ENCODE results near the gene FGF23.
"Not testable (repeated sequence)": the region's sequence is repeated elsewhere in the genome, so short reads cannot be mapped to it uniquely, and the experiment has no call there.

FGF23 gene

DNA sequence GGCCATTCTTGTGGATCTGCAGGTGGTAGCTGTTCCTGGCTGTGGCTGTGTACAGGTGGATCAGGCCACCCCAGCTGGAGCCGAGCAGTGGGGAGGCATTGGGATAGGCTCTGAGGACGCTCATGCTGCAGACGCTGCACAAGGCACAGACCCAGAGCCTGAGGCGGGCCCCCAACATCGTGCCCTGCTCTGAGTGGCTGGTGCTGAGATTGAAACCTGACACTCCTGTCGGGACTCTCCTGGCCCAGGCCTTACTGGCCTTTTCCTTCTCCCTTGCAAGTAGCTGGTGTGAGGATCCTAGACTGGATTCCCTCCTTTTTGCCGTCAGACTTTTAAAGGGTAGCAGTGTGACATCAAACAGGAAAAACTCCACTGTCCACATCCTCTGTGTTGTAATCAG lies at the start of gene FGF23:
FGF23 (minus strand) TSS at position 308 of the 400 bp plus-strand sequence; CDS start at position 178, 130 bp downstream.
- no peak for DNase-seq

DNA sequence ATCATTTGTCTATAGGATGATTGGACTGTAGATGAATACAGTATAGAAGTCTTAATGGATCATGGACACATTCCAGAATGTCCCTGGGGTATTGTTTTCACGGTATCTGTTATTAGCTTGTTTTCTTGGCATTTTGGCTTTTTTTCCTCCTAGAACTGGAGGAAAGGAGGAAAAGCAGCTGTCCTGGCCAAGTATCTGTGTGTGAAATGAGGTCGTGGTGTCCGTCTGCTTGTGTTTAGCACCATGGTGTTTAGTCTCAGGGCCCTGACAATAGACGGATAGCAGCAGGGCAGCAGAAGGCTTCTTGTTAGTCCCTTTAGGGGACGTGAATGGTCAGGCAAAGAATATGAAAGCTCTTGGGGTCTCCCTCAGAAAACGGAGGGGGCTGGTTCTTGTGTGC lies 44.9 kb upstream of the FGF23 start:
- DNase-seq, result no peak

- no peak for DNase-seq
Observed at GRCh38 chr12:4423528-4424195, 44.1 kb upstream of the FGF23 start.

DNA sequence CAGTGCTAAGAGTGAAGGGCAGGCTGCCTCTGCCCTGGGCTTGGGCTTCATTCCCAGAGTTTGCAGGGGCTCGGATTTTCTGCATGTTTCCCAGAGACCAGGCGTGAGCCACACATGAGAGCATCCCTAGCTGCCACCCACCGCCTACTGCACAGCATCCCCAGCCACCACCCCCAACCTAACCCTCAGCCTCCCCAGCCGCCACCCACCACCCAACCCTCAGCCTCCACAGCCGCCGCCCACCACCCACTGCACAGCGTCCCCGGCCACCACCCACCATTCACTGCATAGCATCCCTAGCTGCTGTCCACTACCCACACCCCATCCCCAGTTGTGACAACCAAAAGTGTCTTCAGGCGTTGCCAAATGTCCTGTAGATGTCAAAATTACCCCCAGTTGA lies 43.5 kb upstream of the FGF23 start:
- DNase-seq, result no peak

GRCh38 chr12:4421590-4422031 lies 42.1 kb upstream of the FGF23 start:
- DNase-seq, result peak; percentile 39

DNA sequence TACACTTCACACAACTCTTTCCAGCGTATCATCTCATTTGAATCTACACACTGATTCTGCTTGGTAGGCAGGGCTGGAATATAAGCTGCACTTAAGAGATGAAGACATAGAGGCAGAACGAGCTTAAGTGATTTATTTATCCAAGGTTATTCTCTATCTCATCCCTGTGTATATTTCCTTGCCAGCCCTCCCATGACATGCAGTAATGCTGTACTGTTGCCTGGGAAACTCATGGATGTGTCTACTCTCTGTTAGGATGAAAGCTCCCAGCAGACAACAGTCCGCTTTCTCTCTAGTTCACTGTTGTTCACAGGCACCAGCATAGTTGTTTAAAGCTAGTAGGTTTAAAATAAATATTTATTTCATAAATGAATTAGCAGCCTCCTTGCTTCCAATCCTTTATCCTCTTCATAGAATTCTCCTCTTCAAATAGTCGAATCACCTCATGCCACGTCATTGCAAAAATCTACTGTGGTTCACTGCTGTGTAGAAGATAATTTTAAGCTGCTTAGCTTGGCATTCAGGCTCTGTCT lies 40.7 kb upstream of the FGF23 start:
- no peak for DNase-seq

- DNase-seq, result no peak
Observed at GRCh38 chr12:4418913-4419312, 39.4 kb upstream of the FGF23 start.

- no peak for DNase-seq
Observed at GRCh38 chr12:4417936-4418335, 38.4 kb upstream of the FGF23 start.

- DNase-seq, result no peak
Observed at GRCh38 chr12:4417455-4417854, 37.9 kb upstream of the FGF23 start.

GRCh38 chr12:4416276-4416675 lies 36.8 kb upstream of the FGF23 start:
- DNase-seq, result no peak

DNA sequence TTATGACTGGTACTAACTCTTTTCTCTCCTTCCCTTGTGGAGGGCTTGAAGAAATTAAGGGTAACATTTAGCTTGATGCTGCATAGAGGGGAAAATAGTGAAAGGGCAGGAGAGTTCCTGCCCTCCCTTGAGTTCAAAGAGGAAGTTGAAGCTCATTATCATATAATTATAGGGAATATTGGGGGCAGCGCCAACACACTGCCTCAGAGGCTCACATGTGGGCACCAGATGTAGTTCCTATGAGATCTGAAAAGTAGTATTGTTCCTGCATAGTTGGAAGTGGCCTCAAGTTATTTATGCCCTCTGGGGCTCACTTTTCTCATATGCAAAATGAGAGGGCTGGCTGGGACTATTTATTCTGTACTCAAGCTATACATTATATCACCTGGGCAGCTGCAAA lies 33.0 kb upstream of the FGF23 start:
- DNase-seq, result no peak

GRCh38 chr12:4412056-4412455 lies 32.5 kb upstream of the FGF23 start:
- no peak for DNase-seq

DNA sequence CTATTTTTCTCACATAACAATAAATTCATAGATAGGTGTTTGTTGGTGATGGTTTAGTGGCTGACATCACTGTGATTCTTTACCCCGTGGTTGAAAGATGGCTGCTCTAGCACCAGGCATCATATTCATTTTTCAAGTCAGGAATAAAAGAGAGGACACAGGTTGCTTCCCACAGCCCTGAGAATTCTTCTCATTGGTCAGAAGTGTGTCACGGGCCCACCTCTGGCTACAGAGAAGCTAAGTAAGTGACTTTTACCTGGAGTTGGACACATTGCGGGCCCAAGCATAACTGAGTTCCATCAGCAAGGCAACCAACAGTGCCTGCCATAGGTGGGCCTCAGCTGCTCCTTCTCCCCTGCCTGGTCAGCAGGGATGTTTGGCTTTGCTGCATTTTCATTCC lies 27.6 kb upstream of the FGF23 start:
- DNase-seq, result no peak

- not testable (repeated sequence) for DNase-seq
Observed at GRCh38 chr12:4404877-4405637, 25.5 kb upstream of the FGF23 start.

GRCh38 chr12:4402996-4403395 lies 23.5 kb upstream of the FGF23 start:
- no peak for DNase-seq

GRCh38 chr12:4401117-4401516 lies 21.6 kb upstream of the FGF23 start:
- no peak for DNase-seq

DNA sequence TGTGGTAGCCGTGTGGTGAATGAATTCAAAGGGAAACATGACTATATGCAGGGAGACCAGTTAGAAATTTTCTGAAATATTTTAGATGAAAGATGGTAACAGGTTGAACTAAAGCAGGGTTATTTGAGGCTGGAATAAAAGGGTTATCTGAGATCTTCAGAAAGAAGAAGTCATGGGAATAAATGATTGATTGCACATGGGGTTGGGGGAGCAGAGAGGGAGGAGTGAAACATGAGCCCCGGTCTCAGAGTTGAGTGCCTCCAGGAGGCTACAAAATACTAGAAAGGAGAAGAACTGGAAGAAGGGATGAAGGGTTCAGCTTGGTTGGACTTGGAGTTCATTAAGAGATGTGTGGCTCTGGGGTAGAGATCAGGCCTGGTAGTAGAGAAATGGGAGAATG lies 16.3 kb upstream of the FGF23 start:
- no peak for DNase-seq

- DNase-seq, result no peak
Observed at GRCh38 chr12:4393211-4393610, 13.7 kb upstream of the FGF23 start.

DNA sequence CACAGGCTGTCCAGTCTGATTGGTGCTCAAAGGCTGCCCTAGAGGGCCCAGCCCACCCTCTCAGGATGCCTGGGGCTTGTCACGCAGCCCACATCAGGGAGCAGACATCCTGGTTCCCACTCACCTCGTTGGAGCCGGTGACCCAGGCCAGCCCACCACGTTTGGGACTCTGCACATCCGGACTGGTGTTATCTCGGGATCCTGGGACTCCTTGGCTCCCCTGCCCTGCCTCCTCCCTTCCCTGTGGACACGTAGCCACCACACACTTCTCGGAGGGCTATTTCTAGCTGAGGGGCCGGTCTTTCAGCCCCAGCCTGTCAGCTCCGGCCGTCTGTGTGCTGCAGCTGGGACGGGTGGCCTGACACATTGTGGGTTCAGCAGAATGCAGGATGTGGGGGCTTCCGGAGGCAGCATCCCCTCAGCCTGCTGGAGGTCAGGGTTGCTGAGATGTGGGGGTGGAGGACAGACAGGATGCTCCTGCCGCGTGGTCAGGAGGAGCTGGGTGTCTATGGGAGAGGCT lies 12.8 kb upstream of the FGF23 start:
- no peak for DNase-seq

DNA sequence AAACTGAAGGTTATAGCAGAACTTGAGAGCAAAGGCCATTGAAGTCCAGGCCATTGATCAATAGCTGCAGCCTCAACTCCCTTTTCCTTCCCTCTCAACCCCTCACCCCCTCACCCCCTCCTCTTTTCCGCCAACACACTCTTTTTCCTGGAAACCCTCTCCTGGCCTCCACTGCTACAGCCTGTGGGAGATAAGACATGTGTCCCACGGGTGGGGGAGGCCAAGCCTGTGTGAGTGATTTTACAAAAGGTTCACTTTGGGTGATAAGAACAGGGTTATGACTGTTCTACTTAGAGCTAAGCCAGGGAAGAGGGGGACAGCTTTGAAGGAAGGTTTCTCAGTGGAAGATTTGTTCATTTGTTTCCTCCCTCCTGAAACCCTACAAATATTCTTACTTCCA lies 9.2 kb upstream of the FGF23 start:
- DNase-seq, result no peak

- DNase-seq, result no peak
Observed at GRCh38 chr12:4388032-4388431, 8.5 kb upstream of the FGF23 start.

DNA sequence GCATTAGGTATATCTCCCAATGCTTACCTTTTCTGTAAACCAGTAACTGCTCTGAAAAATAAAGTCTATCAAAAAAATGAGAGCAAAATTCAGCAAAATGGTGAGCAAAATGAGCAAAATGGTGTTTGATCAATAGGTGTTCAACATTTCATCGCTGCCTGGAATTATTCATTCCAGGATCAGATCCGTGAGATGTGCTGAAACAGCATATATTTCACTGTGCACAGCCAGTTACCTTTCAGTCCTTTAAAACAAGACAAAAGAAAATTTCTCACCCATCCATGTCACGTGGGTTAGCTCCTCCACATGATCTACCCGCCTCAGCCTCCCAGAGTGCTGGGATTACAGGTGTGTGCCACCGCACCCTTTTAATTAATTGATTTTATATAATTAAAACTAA lies 8.1 kb upstream of the FGF23 start:
- DNase-seq, result no peak

- DNase-seq, result no peak
Observed at GRCh38 chr12:4386801-4387200, 7.3 kb upstream of the FGF23 start.

GRCh38 chr12:4383304-4383865 lies 3.9 kb upstream of the FGF23 start:
- no peak for DNase-seq

Measured in NCI-H2029 (cell line).